HuH-7 (cell line): Measurements from ENCODE around the gene COP1.

Experiments
- DNase-seq: peaks from one replicate; pipeline ENCODE4 v3.0.0; 2011; ENCODE audit warnings: low spot score

COP1 gene

DNA sequence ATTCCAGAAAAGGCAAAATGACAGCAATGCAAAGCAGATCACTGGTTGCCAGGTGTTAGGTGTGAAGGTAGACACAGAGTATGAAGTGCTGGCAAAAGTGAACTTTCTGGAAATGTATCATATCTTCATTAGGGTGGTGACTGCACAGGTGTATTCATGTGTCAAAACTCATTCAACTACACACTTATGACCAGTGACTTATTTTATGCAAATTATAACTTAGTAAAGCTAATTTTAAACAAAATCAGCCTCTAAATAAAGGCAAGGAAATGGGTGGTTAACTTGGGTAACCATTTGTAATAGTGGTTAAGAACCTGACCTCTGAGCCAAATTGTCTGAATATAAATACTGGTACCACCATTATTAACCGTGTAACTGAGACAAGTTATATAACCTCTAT, 7.4 kb downstream of the COP1 start:
- DNase-seq, result no peak

- no peak for DNase-seq
These were observed 8.7 kb downstream of the COP1 start for GRCh38 chr1:176198413-176198812.

GRCh38 chr1:176196728-176197127, 10.4 kb downstream of the COP1 start:
- no peak for DNase-seq

DNA sequence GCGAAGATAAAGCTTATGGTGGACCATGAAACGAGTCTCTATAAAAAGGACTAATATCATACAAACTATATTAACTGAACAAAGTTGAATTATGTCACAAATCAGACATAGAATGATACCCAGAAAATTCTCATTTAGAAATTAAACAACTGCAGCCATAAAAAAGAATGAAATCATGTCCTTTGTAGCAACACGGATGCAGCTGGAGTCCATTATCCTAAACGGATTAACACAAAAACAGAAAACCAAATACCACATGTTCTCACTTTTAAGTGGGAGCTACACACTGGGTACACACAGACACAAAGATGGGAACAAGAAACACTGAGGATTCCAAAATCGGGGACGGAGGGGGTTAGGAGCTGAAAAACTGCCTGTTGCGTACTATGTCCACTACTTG, 11.5 kb downstream of the COP1 start:
- DNase-seq, result no peak

DNA sequence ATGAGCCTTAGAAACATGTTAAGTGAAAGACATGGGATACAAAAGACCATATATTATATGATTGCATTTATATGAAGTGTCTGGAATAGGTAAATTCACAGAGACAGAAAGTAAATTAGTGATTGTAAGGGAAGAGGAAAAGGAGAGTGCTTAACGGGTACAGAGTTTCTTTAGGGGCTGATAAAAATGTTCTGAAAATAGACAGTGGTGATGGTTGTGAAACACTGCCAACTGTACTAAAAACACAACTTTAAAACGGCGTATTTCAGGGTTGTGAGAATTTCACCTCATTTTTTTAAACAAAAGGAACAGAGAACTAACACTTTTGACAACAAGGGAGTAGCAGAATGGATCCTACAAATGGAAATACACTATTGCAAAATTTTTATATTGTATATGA, 13.4 kb downstream of the COP1 start:
- DNase-seq, result no peak

DNA sequence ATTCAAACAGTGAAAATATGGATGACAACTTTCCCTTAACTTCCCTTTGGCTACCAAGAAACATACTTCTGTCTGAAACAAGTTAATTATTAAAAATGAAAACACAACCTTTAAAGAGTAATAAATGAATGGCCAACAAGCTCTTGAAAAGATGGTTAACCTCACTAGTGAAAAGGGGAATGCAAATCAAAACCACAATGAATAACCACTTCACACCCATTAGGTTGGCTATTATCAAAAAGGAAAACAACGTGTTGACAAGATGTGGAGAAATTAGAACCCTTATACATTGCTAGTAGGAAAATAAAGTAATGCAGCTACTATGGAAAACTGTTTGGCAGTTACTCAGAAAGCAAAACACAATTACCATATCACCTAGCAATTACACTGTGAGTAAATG, 14.1 kb downstream of the COP1 start:
- DNase-seq, result no peak

DNA sequence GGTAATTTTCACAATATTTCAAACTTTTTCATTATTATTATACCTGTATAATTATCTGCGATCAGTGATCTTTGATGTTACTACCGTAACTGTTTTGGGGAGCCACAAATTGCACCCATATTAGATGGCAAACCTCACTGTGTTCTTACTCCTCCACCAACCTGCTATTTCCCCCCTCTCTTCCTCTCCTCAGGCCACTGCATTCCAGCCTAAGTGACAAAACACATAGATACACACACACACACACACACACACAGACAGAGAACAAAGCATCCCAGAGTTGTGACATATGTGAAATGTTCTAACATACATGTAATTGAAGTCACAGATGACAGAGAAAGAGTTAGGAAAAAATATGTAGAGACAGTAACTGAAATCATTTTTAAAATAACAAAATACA, 18.5 kb downstream of the COP1 start:
- DNase-seq, result no peak

DNA sequence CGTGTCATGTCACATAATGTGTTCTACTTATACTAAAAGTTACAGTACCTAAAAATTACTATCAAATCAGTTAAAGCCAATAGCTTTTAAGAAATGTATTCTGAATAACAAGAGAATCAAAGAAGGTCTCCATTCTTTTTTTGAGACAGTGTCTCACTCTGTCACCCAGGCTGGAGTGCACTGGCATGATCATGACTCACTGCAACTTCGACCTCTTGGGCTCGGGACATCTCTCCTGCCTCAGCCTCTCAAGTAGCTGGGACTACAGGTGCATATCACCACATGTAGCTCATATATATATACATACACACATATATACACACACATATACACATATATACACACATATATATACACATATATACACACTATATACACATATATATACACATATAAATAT, 20.1 kb downstream of the COP1 start:
- DNase-seq, result no peak

DNA sequence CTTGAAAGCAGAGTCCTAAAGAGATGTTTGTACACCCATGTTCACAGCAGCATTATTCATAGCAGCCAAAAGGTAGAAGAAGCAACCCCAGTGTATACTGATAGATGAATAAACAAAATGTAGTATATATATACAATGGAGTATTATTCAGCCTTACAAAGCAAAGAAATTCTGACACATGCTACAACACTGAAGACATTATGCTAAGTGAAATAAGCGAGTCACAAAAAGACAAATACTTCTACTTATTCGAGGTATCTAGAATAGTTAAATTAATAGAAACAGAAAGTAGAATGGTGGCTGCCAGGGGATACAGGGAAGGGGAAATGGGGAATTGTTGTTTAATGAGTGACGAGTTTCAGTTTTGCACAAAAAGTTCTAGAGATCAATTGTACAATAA, 23.5 kb downstream of the COP1 start:
- DNase-seq, result no peak

GRCh38 chr1:176178316-176178715, 28.8 kb downstream of the COP1 start:
- DNase-seq, result no peak

- DNase-seq, result no peak
These were observed 29.3 kb downstream of the COP1 start for GRCh38 chr1:176177764-176178163.

DNA sequence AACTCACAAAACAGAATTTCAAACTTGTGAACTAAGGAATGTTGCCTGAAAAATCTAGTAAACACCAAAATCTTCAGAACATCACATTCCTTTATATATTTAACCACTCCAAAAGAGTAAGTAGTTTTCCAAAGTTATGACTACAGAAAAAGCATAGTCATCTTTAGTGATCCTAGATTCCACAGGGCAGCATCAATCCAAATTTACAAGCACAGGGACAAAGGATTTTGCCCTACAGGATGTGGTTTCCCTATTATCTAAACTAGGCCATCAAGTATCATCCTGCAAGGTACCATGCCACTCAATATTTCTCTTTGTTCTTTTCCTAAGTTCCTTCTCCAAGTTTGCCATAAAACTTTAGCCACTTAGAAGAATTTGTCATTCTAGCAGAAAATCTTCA, 33.0 kb downstream of the COP1 start:
- no peak for DNase-seq

- no peak for DNase-seq
These were observed 34.9 kb downstream of the COP1 start for GRCh38 chr1:176172215-176172614.

GRCh38 chr1:176167210-176167609, 39.9 kb downstream of the COP1 start:
- DNase-seq, result no peak

DNA sequence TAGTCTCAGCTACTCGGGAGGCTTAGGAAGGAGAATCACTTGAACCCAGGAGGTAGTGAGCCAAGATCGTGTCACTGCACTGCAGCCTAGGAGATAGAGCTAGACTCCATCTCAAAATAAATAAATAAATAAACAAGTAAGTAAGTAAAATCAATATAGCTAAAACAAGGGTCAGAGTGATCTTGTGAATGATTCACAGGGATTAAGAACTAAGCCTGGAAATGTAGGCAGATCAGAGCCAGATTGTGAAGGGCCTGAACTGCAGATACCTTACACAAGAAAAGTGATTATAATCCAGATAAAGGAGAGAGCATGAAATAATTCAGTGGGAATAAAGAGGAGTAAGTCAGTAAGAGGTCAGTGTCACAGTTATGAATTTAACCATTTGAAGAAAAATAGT, 41.5 kb downstream of the COP1 start:
- DNase-seq, result no peak

DNA sequence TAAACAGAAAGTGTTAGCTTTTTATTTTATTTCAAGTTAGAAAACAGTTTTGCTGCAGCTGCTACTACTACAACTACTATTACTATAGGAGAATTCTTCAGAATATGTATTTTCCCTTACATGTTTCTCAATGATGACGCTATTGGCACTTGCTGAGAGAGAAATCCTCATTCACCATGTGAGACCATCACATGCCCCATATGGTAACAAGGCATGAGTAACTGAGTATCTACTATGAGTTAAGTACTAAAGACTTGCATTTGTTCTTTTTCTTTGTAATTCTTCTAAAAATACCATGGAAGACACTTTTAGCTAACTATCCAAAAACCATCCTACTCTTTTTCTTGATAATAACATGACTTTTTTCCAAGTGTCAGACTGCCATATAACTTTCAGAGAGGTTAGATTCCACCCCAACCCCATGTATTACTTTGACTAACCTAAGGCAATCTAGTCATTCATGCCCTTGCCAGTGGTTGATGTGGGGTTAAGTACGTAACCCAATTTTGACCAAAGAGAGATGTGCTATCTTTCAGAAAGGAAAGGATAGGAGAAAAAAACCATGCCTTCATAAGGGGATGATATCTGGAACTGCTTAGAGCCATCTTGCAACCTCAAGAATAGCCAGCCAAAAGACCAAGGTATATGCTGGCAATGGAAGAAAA, 42.9 kb downstream of the COP1 start:
- no peak for DNase-seq

GRCh38 chr1:176159993-176160392, 47.1 kb downstream of the COP1 start:
- DNase-seq, result no peak

DNA sequence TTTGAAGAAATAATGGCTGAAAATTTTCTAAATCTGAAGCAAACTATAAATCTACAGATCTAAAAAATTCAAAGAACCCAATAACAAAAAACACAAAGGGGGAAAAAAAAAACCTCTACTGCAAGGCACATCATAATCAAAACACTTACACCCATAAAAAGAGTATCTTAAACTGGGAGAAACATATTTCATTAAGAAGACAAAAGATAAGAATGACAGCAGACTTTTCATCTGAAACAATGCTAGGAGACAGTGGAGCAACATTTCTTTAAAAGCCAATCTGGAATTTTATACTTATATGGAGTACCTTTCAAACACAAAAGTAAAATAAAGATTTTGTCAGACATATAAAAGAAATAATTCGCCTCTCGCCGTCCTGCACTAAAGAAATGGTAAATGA, 49.1 kb downstream of the COP1 start:
- no peak for DNase-seq

DNA sequence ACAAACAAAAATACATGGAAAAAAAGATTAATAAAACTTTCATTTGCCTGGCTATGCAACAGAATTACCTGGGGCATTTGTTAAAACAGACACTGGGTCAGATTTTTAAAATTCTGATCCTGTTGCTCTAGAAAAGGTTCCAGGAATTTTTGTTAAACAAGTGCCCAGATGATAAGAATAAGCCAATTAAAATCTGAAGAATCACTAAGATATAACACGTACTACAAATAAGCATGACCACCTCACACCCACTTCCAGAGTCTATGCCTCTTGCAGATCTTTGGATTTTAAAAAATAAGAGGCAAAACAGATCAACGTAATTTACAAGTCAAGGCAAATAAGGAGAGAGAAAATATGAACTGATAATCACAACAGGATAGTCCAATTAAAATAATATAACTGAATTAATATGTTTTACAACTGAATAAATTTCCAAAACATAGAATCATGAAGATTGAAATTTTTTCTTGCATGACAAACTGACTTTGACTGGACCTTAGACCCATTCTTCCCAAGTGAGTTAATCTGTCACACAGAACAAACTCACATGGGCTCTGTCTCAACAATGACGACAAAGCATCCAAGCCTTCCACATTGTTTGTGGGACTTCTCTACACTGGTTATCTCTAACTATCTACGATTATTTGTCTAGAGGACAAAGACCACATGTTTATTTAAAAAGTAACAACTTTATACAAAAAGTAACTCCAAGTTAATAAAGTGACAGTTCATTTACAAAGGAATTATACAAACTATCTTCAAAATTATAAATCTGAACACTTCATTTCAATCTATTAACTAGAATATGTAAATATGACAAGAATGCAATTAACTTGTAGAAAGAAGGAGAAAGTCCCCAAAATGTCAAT, 56.9 kb downstream of the COP1 start:
- peak; percentile 33 for DNase-seq

DNA sequence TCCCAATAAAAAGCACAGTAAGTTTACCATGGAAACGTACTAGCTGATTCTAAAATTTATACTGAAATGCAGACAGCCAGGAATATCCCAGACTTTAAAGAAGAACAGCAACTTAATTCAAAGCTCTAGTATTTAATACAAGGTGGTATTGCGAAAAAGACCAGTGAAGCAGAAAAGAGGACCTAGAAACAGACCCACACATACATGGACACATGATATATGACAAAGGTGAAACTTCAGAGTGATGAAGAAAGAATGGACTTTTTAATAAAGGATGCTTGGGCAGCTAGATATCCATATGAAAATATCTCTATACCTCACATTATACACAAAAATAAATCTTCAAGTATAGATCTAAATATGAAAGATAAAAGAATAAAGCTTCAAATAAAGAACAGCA, 62.6 kb downstream of the COP1 start:
- no peak for DNase-seq

DNA sequence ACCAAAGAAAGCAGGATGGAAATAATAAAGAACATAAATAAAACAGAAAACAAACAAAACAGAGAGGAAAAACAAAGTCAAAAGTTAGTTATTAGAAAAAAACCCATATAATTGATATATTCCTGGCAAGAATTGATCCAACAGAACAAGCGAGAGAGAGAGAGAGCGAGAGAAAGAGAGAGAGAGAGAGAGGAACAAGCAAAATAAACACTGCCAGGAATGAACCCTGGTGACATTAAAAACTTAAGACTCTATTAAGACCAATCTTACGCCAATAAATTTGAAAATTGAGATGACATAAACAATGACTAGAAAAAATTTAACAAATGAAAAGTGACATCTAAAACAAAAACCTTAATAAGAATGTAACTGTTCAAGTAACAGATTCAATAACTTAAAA, 64.1 kb downstream of the COP1 start:
- no peak for DNase-seq

DNA sequence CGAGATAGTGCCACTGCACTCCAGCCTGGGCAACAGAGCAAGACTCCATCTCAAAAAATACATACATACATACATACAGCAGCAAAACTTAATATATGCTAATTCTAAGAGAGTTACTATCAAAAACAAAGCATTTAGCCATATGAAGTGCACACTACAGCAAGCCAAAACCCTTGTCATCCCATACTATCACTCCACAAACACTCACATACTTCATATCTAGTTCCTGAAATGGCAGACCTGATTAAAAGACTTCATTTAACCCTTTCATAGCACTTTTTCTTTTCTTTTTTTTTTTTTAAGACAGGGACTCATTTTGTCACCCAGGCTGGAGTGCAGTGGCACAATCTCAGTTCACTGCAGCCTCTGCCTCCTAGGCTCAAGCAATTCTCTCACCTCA, 65.6 kb downstream of the COP1 start:
- DNase-seq, result no peak

DNA sequence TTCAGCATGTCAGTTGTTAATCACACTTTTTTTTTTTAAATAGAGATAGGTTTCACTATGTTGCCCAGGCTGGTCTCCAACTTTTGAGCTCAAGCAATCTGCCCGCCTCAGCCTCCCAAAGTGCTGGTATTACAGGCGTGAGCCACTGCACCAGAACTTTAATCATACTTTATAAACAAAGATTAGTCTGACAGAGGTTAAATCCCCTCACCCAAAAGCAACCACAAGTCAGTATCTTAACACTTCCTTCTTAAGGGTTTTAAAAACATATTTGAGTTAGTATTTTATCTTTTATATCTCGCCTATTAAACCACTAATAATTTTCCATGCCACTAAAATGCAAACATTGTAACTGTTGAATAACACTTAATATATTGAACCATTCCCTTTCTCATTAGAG, 70.2 kb downstream of the COP1 start:
- no peak for DNase-seq

GRCh38 chr1:176134666-176135065, 72.4 kb downstream of the COP1 start:
- DNase-seq, result no peak
